T-helper 22 cell (primary cell): ENCODE measurements around the gene SLC25A45.
A peak's percentile ranks its signal among the peaks of the same experiment; 100 is the strongest.

ENCODE experiments used
- DNase-seq: peaks from one replicate; pipeline ENCODE4 v3.0.0-alpha.2; 2020; ENCODE audit warnings: low read depth

Gene SLC25A45, protein sequence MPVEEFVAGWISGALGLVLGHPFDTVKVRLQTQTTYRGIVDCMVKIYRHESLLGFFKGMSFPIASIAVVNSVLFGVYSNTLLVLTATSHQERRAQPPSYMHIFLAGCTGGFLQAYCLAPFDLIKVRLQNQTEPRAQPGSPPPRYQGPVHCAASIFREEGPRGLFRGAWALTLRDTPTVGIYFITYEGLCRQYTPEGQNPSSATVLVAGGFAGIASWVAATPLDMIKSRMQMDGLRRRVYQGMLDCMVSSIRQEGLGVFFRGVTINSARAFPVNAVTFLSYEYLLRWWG

DNA sequence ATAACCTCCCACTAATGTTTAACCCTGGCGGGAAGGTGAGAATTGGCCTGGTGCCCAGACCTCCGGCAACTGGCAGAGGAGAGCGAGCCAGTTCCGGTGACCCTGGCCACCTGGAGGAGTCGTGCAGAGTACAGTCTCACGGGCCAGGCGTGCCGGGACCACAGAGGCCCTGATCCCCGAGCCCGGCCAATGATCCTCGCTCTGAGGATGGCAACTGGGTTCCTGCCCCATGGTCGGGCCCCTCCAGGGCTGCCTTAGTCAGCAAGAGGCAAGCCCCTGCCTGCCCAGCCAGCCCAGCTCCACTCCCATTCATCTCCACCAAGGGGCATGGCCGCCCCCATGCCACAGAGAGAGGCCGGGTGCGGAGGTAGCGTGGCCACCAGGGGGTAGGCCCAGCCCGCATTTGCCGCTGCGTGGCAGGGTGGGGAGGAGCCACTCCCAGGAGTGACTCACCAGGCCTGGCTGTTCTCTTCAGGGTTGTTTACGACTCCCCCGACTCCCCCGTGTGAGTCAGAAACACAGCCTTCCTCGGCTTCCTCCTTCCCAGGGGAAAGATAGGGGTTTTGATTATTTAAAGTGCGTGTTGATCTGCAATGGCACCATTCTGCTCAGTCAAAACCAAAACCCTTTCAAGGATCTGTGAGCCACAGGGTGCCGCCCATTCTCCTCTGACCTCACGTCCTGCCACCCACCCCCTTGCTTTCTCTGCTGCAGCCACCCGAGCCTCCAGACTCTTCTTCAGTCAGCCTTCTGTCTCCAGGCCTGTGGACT lies at the start of gene SLC25A45:
Gene SLC25A45, minus strand, starts transcription at position 614 of the 771 bp plus-strand sequence. CDS start 695 bp downstream, outside the sequence.
- peak; percentile 93 for DNase-seq

DNA sequence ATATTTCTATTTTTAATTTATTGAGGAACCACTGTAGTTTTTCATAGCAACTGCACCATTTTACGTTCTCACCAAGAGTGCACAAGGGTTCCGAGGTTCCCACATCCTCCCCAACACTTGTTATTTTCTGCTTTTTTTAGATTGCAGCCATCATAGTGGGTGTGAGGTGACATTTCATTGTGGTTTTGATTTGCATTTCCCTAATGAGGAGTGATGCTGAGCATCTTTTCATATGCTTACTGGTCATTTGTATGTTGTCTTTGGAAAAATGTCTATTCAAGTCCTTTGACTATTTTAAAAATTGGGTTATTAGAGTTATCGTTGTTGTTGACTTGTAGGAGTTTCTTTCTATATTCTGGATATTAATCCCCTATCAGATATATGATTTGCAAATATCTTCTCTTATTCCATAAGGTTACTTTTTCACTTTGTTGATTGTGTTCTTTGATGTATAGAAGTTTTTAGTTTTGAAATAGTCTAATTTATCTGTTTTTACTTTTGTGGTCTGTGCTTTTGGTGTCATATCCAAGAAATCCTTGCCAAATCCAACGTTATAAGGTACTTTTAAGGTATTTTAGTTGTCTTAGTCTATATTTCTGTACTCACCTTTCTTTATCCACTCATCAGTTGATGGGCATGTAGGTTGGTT lies 49.1 kb upstream of the SLC25A45 start:
- DNase-seq, result peak; percentile 44

DNA sequence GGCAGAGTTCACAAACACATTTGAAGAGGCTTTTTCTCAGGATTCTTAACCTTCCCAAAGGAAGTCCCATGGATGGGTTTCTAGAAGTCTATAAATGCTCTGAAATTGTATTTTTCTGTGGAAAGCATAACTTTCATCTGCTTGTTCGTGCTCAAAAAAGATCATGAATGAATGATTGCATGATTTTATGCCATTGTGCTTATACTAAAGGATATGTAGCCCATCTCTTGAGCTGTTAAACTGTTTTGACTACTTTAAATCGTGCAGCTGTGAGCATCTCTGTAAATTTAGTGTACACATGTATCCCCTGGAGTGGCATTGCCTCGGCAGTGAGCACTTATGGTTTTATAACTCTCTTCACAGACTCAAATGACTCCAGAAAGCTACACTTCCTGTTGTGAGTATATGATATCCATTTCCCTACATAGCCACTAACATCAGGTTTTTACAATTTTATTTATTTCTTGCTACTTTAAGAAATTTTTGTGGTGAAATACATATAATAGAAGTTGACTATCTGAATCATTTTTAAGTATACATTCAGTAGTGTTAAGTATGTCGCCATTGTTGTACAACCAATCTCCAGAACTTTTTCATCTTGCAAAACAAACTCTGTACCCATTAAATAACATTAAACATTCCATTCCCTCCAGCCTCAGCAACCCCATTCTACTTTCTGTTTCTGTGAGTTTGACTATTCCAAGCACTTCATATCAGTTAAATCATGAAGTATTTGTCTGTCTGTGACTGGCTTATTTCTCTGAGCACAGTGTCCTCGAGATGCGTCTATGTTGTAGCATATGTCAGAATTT lies 48.2 kb upstream of the SLC25A45 start:
- DNase-seq, result no peak

DNA sequence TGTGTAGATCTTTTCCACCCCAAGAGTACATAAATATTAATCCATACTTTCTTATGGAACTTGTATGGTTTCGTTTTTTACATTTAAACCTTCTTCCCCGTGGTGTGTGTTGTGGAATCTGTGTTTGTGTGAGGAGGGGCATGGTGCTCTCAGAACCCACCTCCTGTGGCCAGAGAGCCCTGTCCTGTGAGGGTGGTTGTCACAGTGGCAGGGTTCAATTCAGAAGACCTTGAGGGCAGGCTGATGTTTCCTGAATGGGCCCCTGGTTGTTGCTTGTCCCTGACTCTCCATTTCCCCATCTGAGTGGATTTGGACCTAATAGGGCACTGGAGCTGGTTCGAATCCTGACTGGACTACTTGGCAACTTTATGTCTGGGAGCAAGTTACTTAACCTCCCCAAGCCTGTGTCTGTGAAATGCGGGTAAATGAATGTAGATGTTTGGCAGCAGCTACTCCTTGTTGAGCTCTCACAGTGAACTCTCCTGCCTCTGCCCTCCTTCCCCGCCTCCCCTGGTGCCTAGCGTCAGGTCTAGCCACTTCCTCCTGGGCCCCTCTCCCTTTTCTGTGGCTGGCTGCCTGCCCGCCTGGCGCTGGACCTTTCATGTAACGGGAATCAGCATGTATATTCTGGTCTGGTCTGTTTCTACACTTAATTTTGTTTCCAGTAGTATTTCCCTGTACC lies 47.4 kb upstream of the SLC25A45 start:
- DNase-seq, result no peak

DNA sequence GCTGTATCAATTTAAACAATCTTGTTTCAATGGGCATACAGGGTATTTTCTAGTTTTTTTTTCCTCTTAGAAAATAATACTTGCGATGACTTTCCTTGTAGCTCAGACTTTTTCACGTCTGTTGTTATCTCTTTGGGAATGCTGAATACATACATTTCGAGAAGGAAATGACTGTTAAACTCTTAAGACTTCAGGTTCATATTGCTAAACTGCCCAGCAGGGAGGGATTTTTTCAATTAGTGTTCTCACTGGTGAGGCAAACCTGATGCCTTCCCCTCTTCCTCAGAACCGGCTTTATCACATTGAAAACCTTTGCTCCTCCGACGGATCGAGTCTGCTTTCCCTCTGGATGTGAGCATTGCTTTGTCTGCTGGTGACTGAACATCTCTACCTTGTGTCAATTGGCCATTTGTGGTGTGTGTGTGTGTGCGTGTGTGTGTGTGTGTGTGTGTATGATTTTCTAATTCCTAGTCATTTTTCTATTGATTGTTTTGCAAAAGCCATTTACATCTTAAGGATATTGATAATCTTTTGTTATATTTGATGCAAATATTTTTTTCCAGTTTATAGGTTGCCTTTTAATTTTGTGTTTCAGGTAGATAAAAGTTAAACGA lies 46.7 kb upstream of the SLC25A45 start:
- no peak for DNase-seq

DNA sequence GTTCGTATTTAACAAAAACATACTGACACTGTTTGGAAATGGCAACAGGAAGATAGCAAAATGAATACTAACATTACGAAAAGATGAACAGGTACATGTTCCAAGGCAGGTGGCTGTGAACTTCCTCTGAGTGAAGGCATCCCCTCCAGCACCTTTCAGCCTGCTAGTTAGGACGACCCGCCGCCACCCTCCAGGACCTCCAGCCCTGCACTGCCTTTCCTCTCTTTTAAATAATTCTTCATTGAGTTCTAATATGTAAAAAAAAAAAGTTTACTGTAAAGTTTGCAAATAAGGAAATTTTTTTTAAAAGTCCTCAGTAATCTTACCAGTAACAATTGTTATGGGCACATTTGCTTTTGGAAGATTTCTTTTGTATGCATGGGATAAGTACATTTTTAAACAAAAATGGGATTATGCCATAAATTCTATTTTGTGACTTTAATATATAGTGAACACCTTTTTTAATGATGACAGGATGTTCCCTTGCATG lies 46.2 kb upstream of the SLC25A45 start:
- DNase-seq, result no peak

DNA sequence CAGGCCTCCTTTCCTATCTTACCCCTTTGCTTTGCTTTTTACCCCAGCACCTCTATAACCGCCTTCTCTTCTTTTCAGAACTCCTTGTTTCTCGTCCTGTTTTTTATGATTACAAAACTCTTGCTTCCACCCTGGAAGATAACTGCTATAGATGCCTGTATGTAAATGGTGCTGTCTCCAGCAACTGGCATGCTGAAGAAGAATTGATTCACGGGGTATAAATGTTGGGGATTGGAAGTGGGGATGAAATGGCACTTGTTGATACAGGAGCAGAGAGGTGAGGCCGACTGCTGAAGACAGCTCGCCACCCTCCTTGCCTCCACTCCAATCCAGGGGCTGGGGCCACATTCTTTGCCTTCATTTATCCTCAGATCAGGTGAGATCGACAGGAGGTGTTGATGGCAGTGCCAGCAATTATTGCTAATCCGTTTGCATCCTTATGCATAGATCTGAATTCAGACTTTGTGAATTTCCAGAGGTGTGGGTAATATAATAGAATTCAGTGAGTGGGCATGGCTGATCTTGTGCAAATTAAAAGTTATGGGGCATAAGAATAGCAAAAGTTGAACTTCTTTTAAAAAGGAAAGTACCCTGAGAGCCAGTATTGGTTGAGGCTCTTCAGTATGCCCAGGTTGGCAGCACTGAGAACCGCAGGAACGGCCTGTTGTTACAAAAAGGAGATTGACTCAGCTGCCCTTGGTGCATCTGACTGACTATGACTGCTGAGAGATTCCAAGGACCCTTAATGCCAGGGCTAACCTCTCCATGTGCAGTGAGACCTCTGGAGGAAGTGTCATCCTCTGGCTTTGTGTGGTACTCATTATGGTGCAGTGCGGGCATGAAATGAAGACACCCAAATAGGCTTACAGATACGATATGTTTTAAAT lies 45.5 kb upstream of the SLC25A45 start:
- DNase-seq, result no peak

DNA sequence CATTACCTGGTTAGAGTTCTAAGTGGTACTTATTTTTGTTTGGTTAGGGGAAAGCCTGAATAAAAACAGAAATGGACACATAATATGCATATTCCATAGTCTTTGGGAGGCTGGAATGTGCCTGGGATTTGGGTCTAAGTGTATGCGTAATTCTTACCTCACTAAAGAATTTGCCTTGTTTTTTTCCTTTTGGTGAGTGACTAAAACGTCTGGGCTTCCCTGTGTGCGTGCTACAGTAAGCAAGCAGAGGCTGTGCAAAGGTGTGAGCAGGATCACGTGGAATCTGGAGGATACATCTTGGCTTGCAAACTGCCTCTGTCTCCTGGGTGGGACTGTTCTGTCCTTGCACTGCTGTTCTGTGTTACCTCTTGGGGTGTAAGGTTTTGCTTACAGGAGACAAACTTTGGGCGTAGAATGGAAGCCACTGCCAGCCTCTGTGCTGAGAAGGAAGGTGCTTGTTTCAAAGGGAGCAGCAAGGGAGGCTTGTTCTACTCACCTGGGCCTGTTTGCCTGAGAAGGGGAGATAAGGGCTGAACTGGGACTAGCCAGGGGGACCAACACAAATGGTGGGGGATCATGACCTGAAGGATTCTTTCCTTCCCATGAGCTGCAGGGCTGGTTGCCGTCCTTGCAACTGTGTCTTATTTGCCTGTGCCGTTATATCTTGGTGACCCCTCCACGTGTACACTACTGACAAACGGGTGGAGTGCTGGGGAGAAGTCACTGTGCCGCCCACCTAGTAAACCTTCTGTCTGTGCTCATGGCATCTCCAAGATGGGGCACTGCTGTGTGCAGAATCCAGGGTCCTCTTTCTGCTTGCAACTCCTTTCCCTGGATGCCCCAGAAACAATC lies 44.6 kb upstream of the SLC25A45 start:
- no peak for DNase-seq

DNA sequence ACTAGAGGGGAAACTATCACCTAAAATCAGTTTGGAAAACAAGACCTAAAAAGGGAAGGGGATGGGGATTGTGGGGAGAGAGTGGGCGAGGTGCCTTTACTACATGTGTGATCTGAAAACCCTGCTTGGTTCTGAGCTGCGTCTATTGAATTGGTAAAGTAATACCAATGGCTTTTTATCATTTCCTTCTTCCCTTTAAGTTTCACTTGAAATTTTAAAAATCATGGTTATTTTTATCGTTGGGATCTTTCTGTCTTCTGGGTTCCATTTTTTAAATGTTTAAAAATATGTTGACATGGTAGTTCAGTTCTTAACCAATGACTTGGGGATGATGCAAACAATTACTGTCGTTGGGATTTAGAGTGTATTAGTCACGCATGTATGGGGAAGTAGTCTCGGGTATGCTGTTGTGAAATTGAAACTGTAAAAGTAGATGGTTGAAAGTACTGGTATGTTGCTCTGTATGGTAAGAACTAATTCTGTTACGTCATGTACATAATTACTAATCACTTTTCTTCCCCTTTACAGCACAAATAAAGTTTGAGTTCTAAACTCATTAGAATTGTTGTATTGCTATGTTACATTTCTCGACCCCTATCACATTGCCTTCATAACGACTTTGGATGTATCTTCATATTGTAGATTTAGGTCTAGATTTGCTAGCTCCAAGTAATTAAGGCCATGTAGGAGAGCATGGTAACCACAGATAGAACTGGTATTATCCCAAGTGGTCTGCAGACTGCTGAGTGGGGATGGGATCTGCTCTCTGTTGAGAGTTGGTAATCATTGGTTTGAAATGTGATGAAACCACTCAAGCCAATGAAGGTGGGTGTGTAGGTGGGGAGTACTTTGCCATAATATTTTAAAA lies 43.8 kb upstream of the SLC25A45 start:
- no peak for DNase-seq

DNA sequence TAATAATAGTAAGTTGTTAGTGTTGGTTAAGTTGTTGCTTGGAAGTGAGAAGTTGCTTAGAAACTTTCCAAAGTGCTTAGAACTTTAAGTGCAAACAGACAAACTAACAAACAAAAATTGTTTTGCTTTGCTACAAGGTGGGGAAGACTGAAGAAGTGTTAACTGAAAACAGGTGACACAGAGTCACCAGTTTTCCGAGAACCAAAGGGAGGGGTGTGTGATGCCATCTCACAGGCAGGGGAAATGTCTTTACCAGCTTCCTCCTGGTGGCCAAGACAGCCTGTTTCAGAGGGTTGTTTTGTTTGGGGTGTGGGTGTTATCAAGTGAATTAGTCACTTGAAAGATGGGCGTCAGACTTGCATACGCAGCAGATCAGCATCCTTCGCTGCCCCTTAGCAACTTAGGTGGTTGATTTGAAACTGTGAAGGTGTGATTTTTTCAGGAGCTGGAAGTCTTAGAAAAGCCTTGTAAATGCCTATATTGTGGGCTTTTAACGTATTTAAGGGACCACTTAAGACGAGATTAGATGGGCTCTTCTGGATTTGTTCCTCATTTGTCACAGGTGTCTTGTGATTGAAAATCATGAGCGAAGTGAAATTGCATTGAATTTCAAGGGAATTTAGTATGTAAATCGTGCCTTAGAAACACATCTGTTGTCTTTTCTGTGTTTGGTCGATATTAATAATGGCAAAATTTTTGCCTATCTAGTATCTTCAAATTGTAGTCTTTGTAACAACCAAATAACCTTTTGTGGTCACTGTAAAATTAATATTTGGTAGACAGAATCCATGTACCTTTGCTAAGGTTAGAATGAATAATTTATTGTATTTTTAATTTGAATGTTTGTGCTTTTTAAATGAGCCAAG lies 42.9 kb upstream of the SLC25A45 start:
- DNase-seq, result peak; percentile 86

DNA sequence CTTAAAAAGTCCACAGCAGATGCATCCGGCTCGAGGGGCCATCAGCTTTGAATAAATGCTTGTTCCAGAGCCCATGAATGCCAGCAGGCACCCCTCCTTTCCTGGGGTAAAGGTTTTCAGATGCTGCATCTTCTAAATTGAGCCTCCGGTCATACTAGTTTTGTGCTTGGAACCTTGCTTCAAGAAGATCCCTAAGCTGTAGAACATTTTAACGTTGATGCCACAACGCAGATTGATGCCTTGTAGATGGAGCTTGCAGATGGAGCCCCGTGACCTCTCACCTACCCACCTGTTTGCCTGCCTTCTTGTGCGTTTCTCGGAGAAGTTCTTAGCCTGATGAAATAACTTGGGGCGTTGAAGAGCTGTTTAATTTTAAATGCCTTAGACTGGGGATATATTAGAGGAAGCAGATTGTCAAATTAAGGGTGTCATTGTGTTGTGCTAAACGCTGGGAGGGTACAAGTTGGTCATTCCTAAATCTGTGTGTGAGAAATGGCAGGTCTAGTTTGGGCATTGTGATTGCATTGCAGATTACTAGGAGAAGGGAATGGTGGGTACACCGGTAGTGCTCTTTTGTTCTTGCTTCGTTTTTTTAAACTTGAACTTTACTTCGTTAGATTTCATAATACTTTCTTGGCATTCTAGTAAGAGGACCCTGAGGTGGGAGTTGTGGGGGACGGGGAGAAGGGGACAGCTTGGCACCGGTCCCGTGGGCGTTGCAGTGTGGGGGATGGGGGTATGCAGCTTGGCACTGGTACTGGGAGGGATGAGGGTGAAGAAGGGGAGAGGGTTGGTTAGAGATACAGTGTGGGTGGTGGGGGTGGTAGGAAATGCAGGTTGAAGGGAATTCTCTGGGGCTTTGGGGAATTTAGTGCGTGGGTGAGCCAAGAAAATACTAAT lies 42.0 kb upstream of the SLC25A45 start:
- DNase-seq, result no peak

DNA sequence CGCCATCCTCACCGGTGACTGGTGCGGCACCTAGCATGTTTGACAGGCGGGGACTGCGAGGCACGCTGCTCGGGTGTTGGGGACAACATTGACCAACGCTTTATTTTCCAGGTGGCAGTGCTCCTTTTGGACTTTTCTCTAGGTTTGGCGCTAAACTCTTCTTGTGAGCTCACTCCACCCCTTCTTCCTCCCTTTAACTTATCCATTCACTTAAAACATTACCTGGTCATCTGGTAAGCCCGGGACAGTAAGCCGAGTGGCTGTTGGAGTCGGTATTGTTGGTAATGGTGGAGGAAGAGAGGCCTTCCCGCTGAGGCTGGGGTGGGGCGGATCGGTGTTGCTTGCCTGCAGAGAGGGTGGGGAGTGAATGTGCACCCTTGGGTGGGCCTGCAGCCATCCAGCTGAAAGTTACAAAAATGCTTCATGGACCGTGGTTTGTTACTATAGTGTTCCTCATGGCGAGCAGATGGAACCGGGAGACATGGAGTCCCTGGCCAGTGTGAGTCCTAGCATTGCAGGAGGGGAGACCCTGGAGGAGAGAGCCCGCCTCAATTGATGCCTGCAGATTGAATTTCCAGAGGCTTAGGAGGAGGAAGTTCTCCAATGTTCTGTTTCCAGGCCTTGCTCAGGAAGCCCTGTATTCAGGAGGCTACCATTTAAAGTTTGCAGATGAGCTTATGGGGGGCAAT lies 41.2 kb upstream of the SLC25A45 start:
- no peak for DNase-seq

DNA sequence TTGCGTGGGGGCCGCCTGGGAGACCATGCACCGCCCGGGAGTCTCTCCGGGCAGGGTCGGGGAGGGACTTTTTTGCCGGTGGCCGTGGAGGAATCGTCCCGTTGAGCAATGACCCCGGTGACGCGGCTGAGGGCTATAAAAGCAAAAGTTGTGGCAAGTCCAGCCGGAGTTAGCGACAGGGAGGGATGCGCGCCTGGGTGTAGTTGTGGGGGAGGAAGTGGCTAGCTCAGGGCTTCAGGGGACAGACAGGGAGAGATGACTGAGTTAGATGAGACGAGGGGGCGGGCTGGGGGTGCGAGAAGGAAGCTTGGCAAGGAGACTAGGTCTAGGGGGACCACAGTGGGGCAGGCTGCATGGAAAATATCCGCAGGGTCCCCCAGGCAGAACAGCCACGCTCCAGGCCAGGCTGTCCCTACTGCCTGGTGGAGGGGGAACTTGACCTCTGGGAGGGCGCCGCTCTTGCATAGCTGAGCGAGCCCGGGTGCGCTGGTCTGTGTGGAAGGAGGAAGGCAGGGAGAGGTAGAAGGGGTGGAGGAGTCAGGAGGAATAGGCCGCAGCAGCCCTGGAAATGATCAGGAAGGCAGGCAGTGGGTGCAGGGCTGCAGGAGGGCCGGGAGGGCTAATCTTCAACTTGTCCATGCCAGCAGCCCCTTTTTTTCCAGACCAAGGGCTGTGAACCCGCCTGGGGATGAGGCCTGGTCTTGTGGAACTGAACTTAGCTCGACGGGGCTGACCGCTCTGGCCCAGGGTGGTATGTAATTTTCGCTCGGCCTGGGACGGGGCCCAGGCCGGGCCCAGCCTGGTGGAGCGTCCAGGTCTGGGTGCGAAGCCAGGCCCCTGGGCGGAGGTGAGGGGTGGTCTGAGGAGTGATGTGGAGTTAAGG lies 40.4 kb upstream of the SLC25A45 start, which contains the start of gene NEAT1:
Gene NEAT1, plus strand, starts transcription at position 166 of the 883 bp plus-strand sequence.
- peak; percentile 68 for DNase-seq
